DMS114 treated with DMSO at 0.1 percent for 48 hours (cell line): ENCODE data around the gene HS6ST2.
"Not testable (repeated sequence)": the region's sequence is repeated elsewhere in the genome, so short reads cannot be mapped to it uniquely, and the experiment has no call there.

Source experiments
- DNase-seq: peaks from one replicate; lab custom pipeline; 2025; ENCODE audit not compliant: unreplicated experiment; lab: John Stamatoyannopoulos, UW

Gene HS6ST2

GRCh38 chrX:132958091-132958703, at the start of gene HS6ST2:
Gene HS6ST2 (minus strand): TSS chrX:132958629.
- DNase-seq, result no peak

- DNase-seq, result no peak
Observed at GRCh38 chrX:133007458-133007857, 49.0 kb upstream of the HS6ST2 start.

GRCh38 chrX:133005616-133006015, 47.2 kb upstream of the HS6ST2 start:
- DNase-seq, result no peak

GRCh38 chrX:133005042-133005441, 46.6 kb upstream of the HS6ST2 start:
- peak; percentile 0 for DNase-seq

- no peak for DNase-seq
Observed at GRCh38 chrX:132999209-132999608, 40.8 kb upstream of the HS6ST2 start.

GRCh38 chrX:132990835-132991234, 32.4 kb upstream of the HS6ST2 start:
- no peak for DNase-seq

- no peak for DNase-seq
Observed at GRCh38 chrX:132986556-132986955, 28.1 kb upstream of the HS6ST2 start.

GRCh38 chrX:132984058-132984650, 25.7 kb upstream of the HS6ST2 start:
- DNase-seq, result no peak

GRCh38 chrX:132983496-132983895, 25.1 kb upstream of the HS6ST2 start:
- no peak for DNase-seq

- not testable (repeated sequence) for DNase-seq
Observed at GRCh38 chrX:132980035-132980434, 21.6 kb upstream of the HS6ST2 start.

GRCh38 chrX:132968296-132968949, 10.0 kb upstream of the HS6ST2 start:
- no peak for DNase-seq

GRCh38 chrX:132967049-132967448, 8.6 kb upstream of the HS6ST2 start:
- DNase-seq, result no peak

GRCh38 chrX:132965461-132965860, 7.0 kb upstream of the HS6ST2 start:
- DNase-seq, result no peak

- no peak for DNase-seq
Observed at GRCh38 chrX:132961511-132961910, 3.1 kb upstream of the HS6ST2 start.

GRCh38 chrX:132957211-132958090, 978 bp downstream of the HS6ST2 start:
- DNase-seq, result no peak

GRCh38 chrX:132956421-132957210, 1.8 kb downstream of the HS6ST2 start:
- DNase-seq, result no peak

- no peak for DNase-seq
Observed at GRCh38 chrX:132955690-132956089, 2.7 kb downstream of the HS6ST2 start.

- no peak for DNase-seq
Observed at GRCh38 chrX:132954323-132954722, 4.1 kb downstream of the HS6ST2 start.

- no peak for DNase-seq
Observed at GRCh38 chrX:132953354-132953753, 5.1 kb downstream of the HS6ST2 start.

- no peak for DNase-seq
Observed at GRCh38 chrX:132948648-132949260, 9.7 kb downstream of the HS6ST2 start.
